ENCODE results near the gene MTUS2. TPM values are rescaled to one million over a fixed set of nuclear protein-coding genes. Genes with fewer than 3 reads are reported as not detected.

MTUS2 gene
- total and polyA plus RNA-seq, 2 donors from 2014 or later = 0.06 to 0.22 TPM

DNA sequence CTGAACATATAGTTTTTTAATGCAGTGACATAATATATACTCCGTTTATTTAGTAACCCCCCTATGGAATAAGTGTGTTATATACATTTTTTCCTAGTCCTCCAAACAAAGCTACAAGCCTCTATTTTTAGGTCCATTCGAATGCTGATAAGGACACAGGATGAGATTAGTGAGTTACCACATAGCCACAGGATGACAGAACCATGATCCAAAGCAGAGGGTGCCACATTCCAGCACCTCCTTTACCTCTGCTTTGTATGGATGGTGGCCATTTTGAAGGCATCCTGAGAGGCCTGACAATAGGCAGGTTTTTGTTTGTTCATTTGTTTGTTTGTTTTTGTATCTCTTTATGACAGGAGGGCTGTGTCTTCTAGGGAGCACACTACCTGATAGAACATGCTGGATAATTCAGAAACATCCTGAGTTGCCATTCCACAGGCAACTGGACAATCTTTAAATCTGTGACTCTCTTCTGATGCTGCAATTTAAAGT is 186.3 kb downstream of the MTUS2 start:
- H3K27ac ChIP-seq (ENCODE audit: low read depth in 2 of 2, low read length in 2 of 2) = no peak overlapping the region
- DNase-seq (no peak), FAIRE-seq (no peak)
- no peaks in the 10 kb centered on the region for H3K9me3 ChIP-seq (ENCODE audit: control insufficient read depth in 2 of 3, insufficient read depth in 1 of 3, low read length in 3 of 3)
- no peak overlapping the region for H3K4me3 ChIP-seq (ENCODE audit: low read length in 3 of 3)
- H3K27me3 ChIP-seq (ENCODE audit: control insufficient read depth, insufficient read depth, low read length) = no peaks in the 10 kb centered on the region
- TF ChIP-seq, protein P1, sequence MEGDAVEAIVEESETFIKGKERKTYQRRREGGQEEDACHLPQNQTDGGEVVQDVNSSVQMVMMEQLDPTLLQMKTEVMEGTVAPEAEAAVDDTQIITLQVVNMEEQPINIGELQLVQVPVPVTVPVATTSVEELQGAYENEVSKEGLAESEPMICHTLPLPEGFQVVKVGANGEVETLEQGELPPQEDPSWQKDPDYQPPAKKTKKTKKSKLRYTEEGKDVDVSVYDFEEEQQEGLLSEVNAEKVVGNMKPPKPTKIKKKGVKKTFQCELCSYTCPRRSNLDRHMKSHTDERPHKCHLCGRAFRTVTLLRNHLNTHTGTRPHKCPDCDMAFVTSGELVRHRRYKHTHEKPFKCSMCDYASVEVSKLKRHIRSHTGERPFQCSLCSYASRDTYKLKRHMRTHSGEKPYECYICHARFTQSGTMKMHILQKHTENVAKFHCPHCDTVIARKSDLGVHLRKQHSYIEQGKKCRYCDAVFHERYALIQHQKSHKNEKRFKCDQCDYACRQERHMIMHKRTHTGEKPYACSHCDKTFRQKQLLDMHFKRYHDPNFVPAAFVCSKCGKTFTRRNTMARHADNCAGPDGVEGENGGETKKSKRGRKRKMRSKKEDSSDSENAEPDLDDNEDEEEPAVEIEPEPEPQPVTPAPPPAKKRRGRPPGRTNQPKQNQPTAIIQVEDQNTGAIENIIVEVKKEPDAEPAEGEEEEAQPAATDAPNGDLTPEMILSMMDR (IDR thresholded peaks at IDR 0.05; ENCODE audit: borderline replicate concordance, extremely low read depth, insufficient read depth) = no peak
- no peaks in the 10 kb centered on the region for H3K4me1 ChIP-seq (ENCODE audit: control insufficient read depth in 2 of 3, insufficient read depth in 2 of 3, low read depth in 1 of 3, low read length in 3 of 3)
- H3K9ac ChIP-seq (ENCODE audit: low read length in 3 of 3) = no peak overlapping the region
- intact Hi-C loops (cut with DNase I) = no loop called here
- H3K36me3 ChIP-seq (ENCODE audit: control insufficient read depth in 2 of 3, insufficient read depth in 3 of 3, low read length in 3 of 3) = no peaks in the 10 kb centered on the region

DNA sequence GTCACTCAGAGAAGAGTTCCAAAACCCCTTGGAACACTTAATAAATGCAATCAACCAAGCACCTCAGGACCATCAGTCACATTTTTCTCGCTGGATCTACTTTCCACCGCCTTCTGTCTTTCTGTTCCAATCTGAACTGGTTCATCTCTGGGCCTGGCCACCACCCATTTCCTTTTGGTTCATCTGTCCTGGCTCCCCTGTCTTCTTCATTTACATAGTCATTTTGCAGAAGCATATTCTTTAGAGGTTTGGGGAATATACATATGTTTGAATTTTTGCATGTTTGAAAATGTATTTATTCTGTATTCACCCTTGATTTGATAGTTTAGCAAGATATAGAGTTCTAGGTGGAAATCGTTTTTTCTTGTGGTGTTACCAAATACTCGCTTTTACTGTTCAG is 188.2 kb downstream of the MTUS2 start:
- H3K36me3 ChIP-seq (ENCODE audit: control insufficient read depth in 2 of 3, insufficient read depth in 3 of 3, low read length in 3 of 3) = no peaks in the 10 kb centered on the region
- TF ChIP-seq, protein P1 (IDR thresholded peaks at IDR 0.05; ENCODE audit: borderline replicate concordance, extremely low read depth, insufficient read depth) = no peak
- DNase-seq (no peak), FAIRE-seq (no peak)
- H3K27me3 ChIP-seq (ENCODE audit: control insufficient read depth, insufficient read depth, low read length) = no peaks in the 10 kb centered on the region
- H3K4me1 ChIP-seq (ENCODE audit: control insufficient read depth in 2 of 3, insufficient read depth in 2 of 3, low read depth in 1 of 3, low read length in 3 of 3) = no peaks in the 10 kb centered on the region
- no peaks in the 10 kb centered on the region for H3K9me3 ChIP-seq (ENCODE audit: control insufficient read depth in 2 of 3, insufficient read depth in 1 of 3, low read length in 3 of 3)
- H3K9ac ChIP-seq (ENCODE audit: low read length in 3 of 3) = no peak overlapping the region
- no peak overlapping the region for H3K27ac ChIP-seq (ENCODE audit: low read depth in 2 of 2, low read length in 2 of 2)
- no peak overlapping the region for H3K4me3 ChIP-seq (ENCODE audit: low read length in 3 of 3)
- intact Hi-C loops (cut with DNase I) = no loop called here

DNA sequence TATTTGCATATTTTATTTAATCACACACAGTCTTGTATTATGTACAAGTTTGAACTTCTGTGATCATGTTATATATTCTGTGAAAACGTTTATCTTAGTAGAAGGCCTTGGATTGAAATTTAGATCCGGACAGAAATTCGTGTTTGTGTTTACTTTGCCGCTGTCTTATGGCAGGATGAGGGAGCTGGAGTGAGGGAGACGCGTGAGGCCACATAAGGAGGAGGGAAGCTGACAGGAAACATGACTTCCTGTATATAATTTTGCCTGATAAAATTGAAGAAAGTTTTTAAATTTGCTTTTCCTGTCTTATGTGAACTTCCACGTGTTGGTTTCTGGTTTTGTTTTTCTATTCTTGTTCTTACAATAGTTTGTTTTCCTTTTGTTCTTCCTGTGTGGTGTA is 200.2 kb downstream of the MTUS2 start:
- H3K36me3 ChIP-seq (ENCODE audit: control insufficient read depth in 2 of 3, insufficient read depth in 3 of 3, low read length in 3 of 3) = no peaks in the 10 kb centered on the region
- FAIRE-seq = no peak
- TF ChIP-seq, protein P1 (IDR thresholded peaks at IDR 0.05; ENCODE audit: borderline replicate concordance, extremely low read depth, insufficient read depth) = no peak
- no peak overlapping the region for H3K9ac ChIP-seq (ENCODE audit: low read length in 3 of 3)
- intact Hi-C loops (cut with DNase I) = no loop called here
- no peak overlapping the region for H3K4me3 ChIP-seq (ENCODE audit: low read length in 3 of 3)
- H3K9me3 ChIP-seq (ENCODE audit: control insufficient read depth in 2 of 3, insufficient read depth in 1 of 3, low read length in 3 of 3) = peaks cover 0 to 3% (median 0%) of the 10 kb centered on the region in 3 donors
- no peaks in the 10 kb centered on the region for H3K27me3 ChIP-seq (ENCODE audit: control insufficient read depth, insufficient read depth, low read length)
- peak in 2 of 5 donors; percentile 5 to 6 for DNase-seq
- H3K27ac ChIP-seq (ENCODE audit: low read depth in 2 of 2, low read length in 2 of 2) = no peak overlapping the region
- H3K4me1 ChIP-seq (ENCODE audit: control insufficient read depth in 2 of 3, insufficient read depth in 2 of 3, low read depth in 1 of 3, low read length in 3 of 3) = no peaks in the 10 kb centered on the region

DNA sequence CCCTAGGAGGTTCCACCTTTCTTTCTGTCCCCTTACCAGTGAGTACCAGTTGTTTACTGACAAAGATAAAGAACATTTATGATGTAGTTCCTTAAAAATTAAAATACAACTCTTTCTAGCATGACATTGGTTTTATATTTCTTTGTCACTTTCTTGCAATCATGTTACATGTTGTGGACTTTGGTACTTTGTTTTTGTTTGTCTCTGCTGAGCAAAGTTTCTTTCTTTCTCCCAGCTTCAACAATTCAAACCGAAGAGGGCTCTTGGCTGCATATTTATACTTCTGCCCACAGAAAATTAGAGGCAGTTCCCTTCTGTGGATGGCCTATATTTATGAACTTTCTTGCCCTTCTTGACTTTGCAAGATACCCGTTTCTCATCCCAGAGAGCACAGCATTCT is 201.2 kb downstream of the MTUS2 start:
- H3K27ac ChIP-seq (ENCODE audit: low read depth in 2 of 2, low read length in 2 of 2) = no peak overlapping the region
- intact Hi-C loops (cut with DNase I) = no loop called here
- no peak overlapping the region for H3K4me3 ChIP-seq (ENCODE audit: low read length in 3 of 3)
- no peak overlapping the region for H3K9ac ChIP-seq (ENCODE audit: low read length in 3 of 3)
- no peak for FAIRE-seq
- no peaks in the 10 kb centered on the region for H3K36me3 ChIP-seq (ENCODE audit: control insufficient read depth in 2 of 3, insufficient read depth in 3 of 3, low read length in 3 of 3)
- TF ChIP-seq, protein P1 (IDR thresholded peaks at IDR 0.05; ENCODE audit: borderline replicate concordance, extremely low read depth, insufficient read depth) = no peak
- peaks cover 0 to 3% (median 0%) of the 10 kb centered on the region in 3 donors for H3K9me3 ChIP-seq (ENCODE audit: control insufficient read depth in 2 of 3, insufficient read depth in 1 of 3, low read length in 3 of 3)
- no peaks in the 10 kb centered on the region for H3K27me3 ChIP-seq (ENCODE audit: control insufficient read depth, insufficient read depth, low read length)
- DNase-seq = no peak
- H3K4me1 ChIP-seq (ENCODE audit: control insufficient read depth in 2 of 3, insufficient read depth in 2 of 3, low read depth in 1 of 3, low read length in 3 of 3) = no peaks in the 10 kb centered on the region

Data from kidney (tissue), 14 donors.